CD4-positive, alpha-beta T cell treated with Interleukin-4 for 1 hour (primary cell): ENCODE measurements around the gene PCDHGA7.
"Not testable (repeated sequence)": the region's sequence is repeated elsewhere in the genome, so short reads cannot be mapped to it uniquely, and the experiment has no call there.

Source experiments
- DNase-seq, 2 donors: peaks; one replicate each; pipeline ENCODE4 v3.0.0-alpha.2; 2020 to 2022

The PCDHGA7 gene

GRCh38 chr5:141398608-141399007 is 16.1 kb downstream of the PCDHGA7 start:
- DNase-seq: no peak

GRCh38 chr5:141399555-141400258 is 17.2 kb downstream of the PCDHGA7 start:
- DNase-seq: no peak

- peak in 1 of 2 donors; percentile 19 for DNase-seq
Measured at GRCh38 chr5:141402553-141403243, 20.2 kb downstream of the PCDHGA7 start, which contains the start of gene PCDHGA9. TSS of gene PCDHGA9 (plus strand) at chr5:141402778. CDS start at chr5:141402953, 175 bp downstream.

- no peak for DNase-seq
Measured at GRCh38 chr5:141403387-141403786, 20.8 kb downstream of the PCDHGA7 start.

GRCh38 chr5:141407790-141408505 is 25.4 kb downstream of the PCDHGA7 start, which contains the start of gene PCDHGB6:
TSS of gene PCDHGB6 (plus strand) at chr5:141408021. CDS start at chr5:141408203, 182 bp downstream.
- peak; percentile 27 to 44 for DNase-seq

- no peak for DNase-seq
Measured at GRCh38 chr5:141409598-141410306, 27.2 kb downstream of the PCDHGA7 start.

GRCh38 chr5:141411575-141411974 is 29.0 kb downstream of the PCDHGA7 start:
- DNase-seq: no peak

DNA sequence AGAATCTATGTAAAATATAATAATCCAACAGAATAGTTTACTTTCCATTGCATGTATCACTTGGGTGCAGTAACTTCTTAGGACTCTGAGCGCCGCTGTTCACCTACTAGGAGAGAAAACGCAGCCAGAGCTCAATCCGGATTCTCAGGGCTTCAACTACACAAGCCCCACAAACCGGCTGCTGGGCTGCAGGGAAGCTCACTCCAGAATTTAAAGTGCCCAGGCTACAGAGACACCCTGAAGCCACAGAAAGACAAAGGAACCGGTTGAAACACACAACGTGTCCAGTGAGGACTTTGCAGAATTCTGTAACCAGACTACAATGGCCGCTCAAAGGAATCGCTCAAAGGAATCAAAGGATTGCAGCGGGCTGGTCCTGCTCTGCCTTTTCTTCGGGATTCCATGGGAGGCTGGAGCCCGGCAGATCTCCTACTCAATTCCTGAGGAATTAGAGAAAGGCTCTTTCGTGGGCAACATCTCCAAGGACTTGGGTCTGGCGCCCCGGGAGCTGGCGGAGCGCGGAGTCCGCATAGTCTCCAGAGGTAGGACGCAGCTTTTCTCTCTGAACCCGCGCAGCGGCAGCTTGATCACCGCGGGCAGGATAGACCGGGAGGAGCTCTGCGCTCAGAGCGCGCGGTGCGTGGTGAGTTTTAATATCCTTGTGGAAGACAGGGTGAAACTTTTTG is 30.5 kb downstream of the PCDHGA7 start, which contains the start of gene PCDHGA10:
Gene PCDHGA10 (plus strand): TSS at position 134 of the 686 bp plus-strand sequence. CDS start 189 bp downstream, at position 323.
- DNase-seq: peak; percentile 60 to 65

DNA sequence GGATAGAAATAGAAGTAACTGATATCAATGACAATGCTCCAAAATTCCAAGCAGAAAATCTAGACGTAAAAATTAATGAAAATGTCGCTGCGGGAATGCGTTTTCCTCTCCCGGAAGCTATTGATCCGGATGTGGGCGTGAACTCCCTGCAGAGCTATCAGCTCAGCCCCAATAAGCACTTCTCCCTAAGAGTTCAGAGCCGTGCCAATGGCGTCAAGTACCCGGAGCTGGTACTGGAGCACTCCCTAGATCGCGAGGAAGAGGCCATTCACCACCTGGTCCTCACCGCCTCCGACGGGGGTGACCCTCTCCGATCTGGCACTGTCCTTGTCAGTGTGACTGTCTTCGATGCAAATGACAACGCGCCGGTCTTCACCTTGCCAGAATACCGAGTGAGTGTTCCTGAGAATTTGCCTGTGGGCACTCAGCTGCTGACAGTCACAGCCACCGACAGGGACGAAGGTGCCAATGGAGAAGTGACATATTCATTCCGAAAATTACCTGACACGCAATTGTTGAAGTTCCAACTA is 31.1 kb downstream of the PCDHGA7 start:
- DNase-seq: no peak

DNA sequence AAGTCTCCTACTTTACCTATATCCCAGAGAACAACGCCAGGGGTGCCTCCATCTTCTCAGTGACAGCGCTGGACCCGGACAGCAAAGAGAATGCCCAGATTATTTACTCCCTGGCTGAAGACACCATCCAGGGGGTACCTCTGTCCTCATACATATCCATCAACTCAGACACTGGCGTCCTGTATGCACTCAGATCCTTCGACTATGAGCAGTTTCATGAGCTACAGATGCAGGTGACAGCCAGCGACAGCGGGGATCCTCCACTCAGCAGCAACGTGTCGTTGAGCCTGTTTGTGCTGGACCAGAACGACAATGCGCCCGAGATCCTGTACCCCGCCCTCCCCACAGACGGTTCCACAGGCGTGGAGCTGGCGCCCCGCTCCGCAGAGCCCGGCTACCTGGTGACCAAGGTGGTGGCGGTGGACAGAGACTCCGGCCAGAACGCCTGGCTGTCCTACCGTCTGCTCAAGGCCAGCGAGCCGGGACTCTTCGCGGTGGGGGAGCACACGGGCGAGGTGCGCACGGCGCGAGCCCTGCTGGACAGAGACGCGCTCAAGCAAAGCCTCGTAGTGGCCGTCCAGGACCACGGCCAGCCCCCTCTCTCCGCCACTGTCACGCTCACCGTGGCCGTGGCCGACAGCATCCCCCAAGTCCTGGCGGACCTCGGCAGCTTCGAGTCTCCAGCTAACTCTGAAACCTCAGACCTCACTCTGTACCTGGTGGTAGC is 32.2 kb downstream of the PCDHGA7 start:
- not testable (repeated sequence) for DNase-seq

DNA sequence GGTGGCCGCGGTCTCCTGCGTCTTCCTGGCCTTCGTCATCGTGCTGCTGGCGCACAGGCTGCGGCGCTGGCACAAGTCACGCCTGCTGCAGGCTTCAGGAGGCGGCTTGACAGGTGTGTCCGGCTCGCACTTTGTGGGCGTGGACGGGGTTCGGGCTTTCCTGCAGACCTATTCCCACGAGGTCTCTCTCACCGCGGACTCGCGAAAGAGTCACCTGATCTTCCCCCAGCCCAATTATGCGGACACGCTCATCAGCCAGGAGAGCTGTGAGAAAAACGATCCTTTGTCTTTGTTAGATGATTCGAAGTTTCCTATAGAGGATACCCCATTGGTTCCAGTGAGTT is 32.7 kb downstream of the PCDHGA7 start:
- not testable (repeated sequence) for DNase-seq

GRCh38 chr5:141417494-141418172 is 35.1 kb downstream of the PCDHGA7 start, which contains the start of gene PCDHGB7:
TSS of gene PCDHGB7 (plus strand) at chr5:141417677. CDS start at chr5:141417860, 183 bp downstream.
- peak; percentile 46 to 55 for DNase-seq

GRCh38 chr5:141419074-141419880 is 36.7 kb downstream of the PCDHGA7 start:
- DNase-seq: no peak

DNA sequence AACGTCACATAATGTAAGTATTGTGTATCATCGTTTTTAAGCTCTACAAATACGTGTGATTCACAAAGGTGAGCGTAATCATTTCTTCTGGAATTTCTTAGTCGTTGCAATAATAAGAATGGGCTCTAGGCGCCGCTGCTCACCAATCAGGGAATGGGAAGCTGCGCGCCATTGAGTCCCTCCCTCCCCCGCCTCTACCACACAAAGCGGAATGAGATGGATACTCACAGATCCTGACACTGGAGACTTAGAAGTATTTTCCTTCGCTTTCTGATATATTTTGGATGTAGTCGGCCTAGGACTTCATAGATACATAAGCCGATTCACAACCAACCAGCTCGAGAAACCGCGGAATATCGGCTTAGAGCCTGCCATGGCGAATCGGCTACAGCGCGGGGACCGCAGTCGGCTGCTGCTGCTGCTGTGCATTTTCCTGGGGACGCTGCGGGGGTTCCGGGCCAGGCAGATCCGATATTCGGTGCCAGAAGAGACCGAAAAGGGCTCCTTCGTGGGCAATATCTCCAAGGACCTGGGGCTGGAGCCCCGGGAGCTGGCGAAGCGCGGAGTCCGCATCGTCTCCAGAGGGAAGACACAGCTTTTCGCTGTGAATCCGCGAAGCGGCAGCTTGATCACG is 38.4 kb downstream of the PCDHGA7 start, which contains the start of gene PCDHGA11:
Gene PCDHGA11 (plus strand): TSS at position 197 of the 634 bp plus-strand sequence. CDS start 177 bp downstream, at position 374.
- DNase-seq: peak; percentile 34 to 55

- no peak for DNase-seq
Measured at GRCh38 chr5:141421489-141421855, 38.9 kb downstream of the PCDHGA7 start.

GRCh38 chr5:141422742-141423291 is 40.3 kb downstream of the PCDHGA7 start:
- no peak for DNase-seq

GRCh38 chr5:141427783-141428426 is 45.4 kb downstream of the PCDHGA7 start:
- no peak for DNase-seq
